ENCODE results near the gene C1orf21. TPM values are rescaled to one million over a fixed set of nuclear protein-coding genes. Genes with fewer than 3 reads are reported as not detected.

The C1orf21 gene
- total and polyA plus RNA-seq, 2 donors (not counting 1 experiment from before 2014, with no cell fraction given), result under 0.01 to 0.32 TPM

DNA sequence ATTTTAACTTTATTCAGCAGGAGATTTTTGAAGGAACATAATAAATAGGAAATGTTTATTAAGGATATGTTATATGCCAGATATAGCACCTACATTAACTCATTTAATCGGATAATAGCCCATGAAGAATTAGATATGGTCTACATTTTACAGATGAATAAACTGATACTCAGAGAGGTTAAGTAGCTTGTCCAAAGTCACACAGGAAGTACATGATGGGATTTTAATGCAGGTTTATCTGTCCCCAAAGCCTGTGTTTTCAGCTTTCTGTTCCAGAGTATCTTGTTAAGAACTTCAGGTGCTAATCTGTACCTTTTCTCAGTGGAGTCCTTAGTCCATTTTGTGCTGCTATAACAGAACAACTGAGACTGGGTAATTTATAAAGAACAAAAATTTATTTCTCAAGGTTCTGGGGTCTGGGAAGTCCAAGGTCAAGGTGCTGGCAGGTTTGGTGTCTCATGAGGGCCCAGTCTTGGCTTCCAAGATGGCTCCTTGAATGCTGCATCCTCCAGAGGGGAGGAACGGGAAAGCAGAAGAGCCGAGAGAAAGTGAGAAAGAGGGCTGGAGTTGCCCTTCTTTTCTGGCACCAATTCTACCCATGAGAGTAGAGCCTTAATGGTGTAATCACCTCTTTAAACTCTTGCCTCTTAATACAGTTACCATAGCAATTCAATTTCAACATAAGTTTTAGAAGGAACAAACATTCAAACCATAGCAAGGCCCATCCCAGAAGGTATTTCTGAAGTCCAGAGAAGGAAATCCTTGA lies 17.3 kb downstream of the C1orf21 start:
- no peak overlapping the region for H3K4me2 ChIP-seq (replicated peaks; ENCODE audit: low read depth, low read length, poor library complexity, severe bottlenecking)
- DNase-seq (no peak), ATAC-seq (ENCODE audit: low read depth) (no peak)
- no peaks in the 10 kb centered on the region for H3K4me1 Mint-ChIP-seq
- no peaks in the 10 kb centered on the region for H3K9me3 ChIP-seq (ENCODE audit: control extremely low read depth in 1 of 3, control insufficient read depth in 2 of 3, insufficient read depth in 1 of 3, low read length in 2 of 3)
- TF ChIP-seq, protein P1, sequence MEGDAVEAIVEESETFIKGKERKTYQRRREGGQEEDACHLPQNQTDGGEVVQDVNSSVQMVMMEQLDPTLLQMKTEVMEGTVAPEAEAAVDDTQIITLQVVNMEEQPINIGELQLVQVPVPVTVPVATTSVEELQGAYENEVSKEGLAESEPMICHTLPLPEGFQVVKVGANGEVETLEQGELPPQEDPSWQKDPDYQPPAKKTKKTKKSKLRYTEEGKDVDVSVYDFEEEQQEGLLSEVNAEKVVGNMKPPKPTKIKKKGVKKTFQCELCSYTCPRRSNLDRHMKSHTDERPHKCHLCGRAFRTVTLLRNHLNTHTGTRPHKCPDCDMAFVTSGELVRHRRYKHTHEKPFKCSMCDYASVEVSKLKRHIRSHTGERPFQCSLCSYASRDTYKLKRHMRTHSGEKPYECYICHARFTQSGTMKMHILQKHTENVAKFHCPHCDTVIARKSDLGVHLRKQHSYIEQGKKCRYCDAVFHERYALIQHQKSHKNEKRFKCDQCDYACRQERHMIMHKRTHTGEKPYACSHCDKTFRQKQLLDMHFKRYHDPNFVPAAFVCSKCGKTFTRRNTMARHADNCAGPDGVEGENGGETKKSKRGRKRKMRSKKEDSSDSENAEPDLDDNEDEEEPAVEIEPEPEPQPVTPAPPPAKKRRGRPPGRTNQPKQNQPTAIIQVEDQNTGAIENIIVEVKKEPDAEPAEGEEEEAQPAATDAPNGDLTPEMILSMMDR (IDR thresholded peaks at IDR 0.05), result no peak
- no peak for TF ChIP-seq EZH2 (IDR thresholded peaks at IDR 0.05; ENCODE audit: borderline replicate concordance, insufficient read depth, low read depth, low read length, poor library complexity, severe bottlenecking)
- H3K9ac ChIP-seq (ENCODE audit: low read length), result no peak overlapping the region
- intact Hi-C loops (cut with micrococcal nuclease), result no loop called here
- ChIA-PET CTCF (no interaction called here), POLR2A (no interaction called here)
- no peaks in the 10 kb centered on the region for H4K20me1 ChIP-seq (ENCODE audit: control insufficient read depth, insufficient read depth, low read length, poor library complexity, severe bottlenecking)
- no peak overlapping the region for H3K4me3 ChIP-seq (ENCODE audit: control extremely low read depth in 1 of 5, extremely low read depth in 1 of 5, insufficient read depth in 1 of 5, low read depth in 2 of 5, low read length in 4 of 5)
- no peaks in the 10 kb centered on the region for H3K4me1 ChIP-seq (ENCODE audit: control insufficient read depth in 2 of 2, insufficient read depth in 2 of 2, low read length in 2 of 2)
- no peak overlapping the region for H3K27ac ChIP-seq (ENCODE audit: low read length in 2 of 2)
- H3K79me2 ChIP-seq (ENCODE audit: control insufficient read depth, insufficient read depth, low read length), result no peaks in the 10 kb centered on the region
- H3K27ac Mint-ChIP-seq, result no peak overlapping the region
- H3K27me3 ChIP-seq (replicated peaks in 1 of 4; ENCODE audit: control extremely low read depth in 1 of 4, control insufficient read depth in 3 of 4, insufficient read depth in 4 of 4, low read length in 3 of 4), result no peaks in the 10 kb centered on the region
- WGBS (ENCODE audit: insufficient coverage), result no CpG with 5 or more reads among the region's 3 CpGs
- no peaks in the 10 kb centered on the region for H3K9me3 Mint-ChIP-seq (ENCODE audit: insufficient read depth)
- no peak overlapping the region for H3K4me3 Mint-ChIP-seq
- no peak overlapping the region for H2AFZ ChIP-seq (ENCODE audit: insufficient read depth, low read depth, low read length, poor library complexity, severe bottlenecking)
- peaks cover 4% of the 10 kb centered on the region for H3K27me3 Mint-ChIP-seq
- H3K36me3 ChIP-seq (replicated peaks in 1 of 2; ENCODE audit: control extremely low read depth in 1 of 2, control insufficient read depth in 1 of 2, extremely low read depth in 1 of 2, insufficient read depth in 2 of 2, low read length in 1 of 2), result no peaks in the 10 kb centered on the region

DNA sequence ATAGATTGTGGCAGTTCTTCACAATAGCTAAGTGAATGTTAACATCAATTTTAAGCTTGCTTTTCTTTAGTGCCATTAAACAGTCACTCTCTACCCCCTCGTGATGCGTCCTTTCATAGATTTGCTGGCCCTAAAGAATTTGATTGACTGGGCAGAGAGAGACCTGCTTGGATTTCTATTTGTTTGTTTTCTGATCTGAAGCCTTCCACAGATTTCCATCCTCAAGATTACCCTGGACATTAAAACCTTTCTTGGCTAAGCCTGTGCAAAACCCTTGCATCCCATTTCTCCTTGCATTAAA lies 17.8 kb downstream of the C1orf21 start:
- intact Hi-C loops (cut with micrococcal nuclease), result no loop called here
- Histone ChIP-seq H3K27me3 (replicated peaks in 1 of 4; ENCODE audit: control extremely low read depth in 1 of 4, control insufficient read depth in 3 of 4, insufficient read depth in 4 of 4, low read length in 3 of 4) (no peaks in the 10 kb centered on the region), H3K9me3 (ENCODE audit: control extremely low read depth in 1 of 3, control insufficient read depth in 2 of 3, insufficient read depth in 1 of 3, low read length in 2 of 3) (no peaks in the 10 kb centered on the region), H3K4me1 (ENCODE audit: control insufficient read depth in 2 of 2, insufficient read depth in 2 of 2, low read length in 2 of 2) (no peaks in the 10 kb centered on the region), H3K79me2 (ENCODE audit: control insufficient read depth, insufficient read depth, low read length) (no peaks in the 10 kb centered on the region), H3K4me2 (replicated peaks; ENCODE audit: low read depth, low read length, poor library complexity, severe bottlenecking) (no peak overlapping the region), H2AFZ (ENCODE audit: insufficient read depth, low read depth, low read length, poor library complexity, severe bottlenecking) (no peak overlapping the region), H3K4me3 (ENCODE audit: control extremely low read depth in 1 of 5, extremely low read depth in 1 of 5, insufficient read depth in 1 of 5, low read depth in 2 of 5, low read length in 4 of 5) (no peak overlapping the region), H3K36me3 (replicated peaks in 1 of 2; ENCODE audit: control extremely low read depth in 1 of 2, control insufficient read depth in 1 of 2, extremely low read depth in 1 of 2, insufficient read depth in 2 of 2, low read length in 1 of 2) (no peaks in the 10 kb centered on the region), H3K27ac (ENCODE audit: low read length in 2 of 2) (no peak overlapping the region), H3K9ac (ENCODE audit: low read length) (no peak overlapping the region), H4K20me1 (ENCODE audit: control insufficient read depth, insufficient read depth, low read length, poor library complexity, severe bottlenecking) (no peaks in the 10 kb centered on the region)
- Mint-ChIP-seq H3K27ac (no peak overlapping the region), H3K4me1 (no peaks in the 10 kb centered on the region), H3K27me3 (peaks cover 4% of the 10 kb centered on the region), H3K4me3 (no peak overlapping the region), H3K9me3 (ENCODE audit: insufficient read depth) (no peaks in the 10 kb centered on the region)
- TF ChIP-seq EZH2 (IDR thresholded peaks at IDR 0.05; ENCODE audit: borderline replicate concordance, insufficient read depth, low read depth, low read length, poor library complexity, severe bottlenecking), result no peak
- TF ChIP-seq, protein P1 (IDR thresholded peaks at IDR 0.05), result no peak
- POLR2A ChIA-PET, result no interaction called here
- DNase-seq (no peak), ATAC-seq (ENCODE audit: low read depth) (no peak)
- no CpG with 5 or more reads among the region's 2 CpGs for WGBS (ENCODE audit: insufficient coverage)
- CTCF ChIA-PET, result no interaction called here
